Stimulated activated CD4-positive, alpha-beta T cell treated with anti-CD3 and anti-CD28 coated beads, Interleukin-15, amount 100 ng/mL, for 1 hour (primary cell): ENCODE measurements around the gene ARSA.

Source experiments
- DNase-seq, 2 donors: peaks; one replicate each; pipeline ENCODE4 v3.0.0-alpha.2; 2020; ENCODE audit warnings: low read depth in 1 of 2, low spot score in 1 of 2

The ARSA gene

DNA sequence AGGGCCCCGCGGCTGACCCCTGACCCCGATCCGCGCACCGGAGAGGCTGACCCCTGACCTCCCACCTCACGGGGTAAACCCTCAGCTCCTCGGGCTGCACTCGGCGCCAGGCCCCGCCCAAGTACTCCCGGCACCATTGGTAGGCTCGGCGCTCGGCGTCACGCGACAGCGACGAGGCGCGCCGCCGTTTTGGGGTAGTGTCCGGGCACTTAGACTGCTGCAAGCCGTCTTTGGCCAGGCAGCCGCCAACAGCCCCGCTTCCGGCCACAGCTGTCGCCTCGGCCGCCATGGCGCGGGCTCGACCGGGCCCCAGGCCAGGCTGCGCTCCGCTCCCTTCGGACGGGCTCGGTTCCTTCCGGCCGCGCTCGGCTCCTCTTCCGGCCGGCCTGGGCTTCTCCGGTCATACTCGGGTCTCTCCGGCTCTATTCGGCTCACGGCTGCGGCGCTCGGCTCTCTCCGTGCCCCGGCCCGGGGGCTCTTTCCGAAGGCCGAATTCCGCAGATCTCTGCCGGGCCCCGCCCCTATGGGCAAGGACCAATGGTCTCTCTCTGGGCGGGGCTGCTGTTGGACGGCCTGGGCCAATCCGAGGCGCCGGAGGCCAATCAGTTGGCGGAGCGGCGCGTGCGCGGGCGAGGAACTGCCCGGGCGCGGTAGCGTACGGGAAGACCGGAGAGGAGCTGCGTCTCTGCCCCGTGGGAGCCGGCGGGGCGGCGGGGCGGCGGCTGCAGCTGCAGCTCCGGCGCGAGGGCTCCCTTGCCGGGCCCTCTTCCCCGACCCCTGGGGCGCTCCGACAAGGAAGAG, 45.3 kb downstream of the ARSA start, which contains the start of gene CHKB:
Gene CHKB (minus strand): TSS at position 357 of the 801 bp plus-strand sequence. CDS start 68 bp downstream, at position 289.
- peak; percentile 97 for DNase-seq

DNA sequence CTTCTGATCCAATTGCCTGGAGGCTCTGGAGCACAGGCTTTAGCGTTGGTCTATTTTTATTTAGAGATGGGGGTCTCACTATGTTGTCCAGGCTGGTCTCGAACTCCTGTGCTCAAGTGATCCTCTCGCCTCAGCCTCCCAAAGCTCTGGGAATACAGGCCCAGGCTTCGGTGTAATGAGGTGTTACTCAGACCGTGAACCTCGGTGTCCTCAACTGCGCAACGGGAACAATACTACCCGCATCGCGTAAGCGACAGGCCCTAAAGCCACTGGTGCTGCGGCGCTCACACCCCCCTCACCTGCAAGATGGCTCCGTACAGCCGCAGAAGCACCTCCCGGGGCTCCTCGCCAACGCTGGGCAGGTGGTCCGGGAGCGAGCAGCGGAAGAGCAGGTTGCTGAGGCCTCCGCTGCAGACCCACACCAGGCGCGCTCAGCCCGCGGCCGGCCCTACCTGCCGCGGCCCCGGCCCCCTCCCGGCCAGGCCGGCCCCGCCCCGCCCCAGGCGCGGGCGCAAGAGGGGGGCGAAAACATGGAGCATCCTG, 45.9 kb downstream of the ARSA start:
- no peak for DNase-seq

DNA sequence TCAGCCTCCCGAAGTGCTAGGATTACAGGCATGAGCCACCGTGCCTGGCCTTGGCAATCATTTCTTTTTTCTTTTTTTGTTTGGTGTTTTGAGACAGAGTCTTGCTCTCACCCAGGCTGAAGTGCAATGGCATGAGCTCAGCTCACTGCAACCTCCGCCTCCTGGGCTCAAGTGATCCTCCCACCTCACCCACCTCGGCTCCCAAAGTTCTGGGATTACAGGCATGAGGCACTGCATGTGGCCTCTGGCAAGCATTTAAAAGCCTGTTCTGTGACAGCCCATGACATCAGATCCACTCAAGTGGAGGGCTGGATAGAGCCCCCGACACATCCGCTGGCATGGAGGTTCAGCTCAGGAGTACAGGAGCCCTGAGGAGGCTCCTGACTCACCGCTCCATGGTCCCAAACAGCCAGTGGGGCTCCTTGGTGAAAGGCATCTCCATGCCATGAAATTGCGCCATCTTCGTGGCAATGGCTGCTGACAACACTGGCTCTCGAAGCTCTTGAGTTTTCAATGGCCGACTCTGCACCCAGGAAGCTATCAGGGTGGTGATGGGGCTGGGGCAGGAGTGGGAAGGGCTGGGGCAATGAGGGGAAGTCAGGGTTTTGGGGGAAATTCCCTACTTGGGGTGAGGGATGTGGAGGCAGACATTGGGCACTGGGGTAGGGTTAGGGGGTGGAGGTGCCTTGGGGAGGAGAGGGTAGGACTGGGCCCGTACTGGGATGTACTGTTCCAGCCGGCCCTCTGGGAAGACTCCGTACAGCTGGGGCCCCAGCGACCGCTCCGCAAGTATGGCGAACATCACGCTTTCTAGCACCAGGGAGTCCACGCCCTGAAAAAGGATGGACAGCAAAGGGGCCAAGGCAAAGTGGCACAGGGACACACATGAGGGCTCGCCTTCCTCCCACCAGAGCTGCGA, 46.7 kb downstream of the ARSA start:
- DNase-seq: no peak

DNA sequence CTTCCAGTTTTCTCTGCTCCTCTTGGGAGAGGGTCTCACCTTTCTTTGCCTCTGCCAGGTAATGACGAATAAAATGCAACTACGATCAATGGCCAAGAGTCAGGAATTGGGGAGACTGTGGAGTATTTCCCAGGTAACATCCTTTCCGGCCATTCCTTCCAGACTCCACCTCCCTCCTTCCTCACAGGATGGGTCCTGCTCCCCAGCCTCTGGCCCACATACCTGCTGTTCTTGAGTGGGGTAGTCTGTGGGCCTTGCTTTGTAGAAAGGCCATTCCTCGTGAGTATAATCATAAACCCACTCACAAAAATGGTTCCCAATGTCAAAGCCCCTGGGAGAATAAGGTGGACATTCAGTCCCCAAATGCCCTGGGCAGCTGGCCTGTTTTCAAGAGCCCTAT, 48.2 kb downstream of the ARSA start:
- DNase-seq: no peak

DNA sequence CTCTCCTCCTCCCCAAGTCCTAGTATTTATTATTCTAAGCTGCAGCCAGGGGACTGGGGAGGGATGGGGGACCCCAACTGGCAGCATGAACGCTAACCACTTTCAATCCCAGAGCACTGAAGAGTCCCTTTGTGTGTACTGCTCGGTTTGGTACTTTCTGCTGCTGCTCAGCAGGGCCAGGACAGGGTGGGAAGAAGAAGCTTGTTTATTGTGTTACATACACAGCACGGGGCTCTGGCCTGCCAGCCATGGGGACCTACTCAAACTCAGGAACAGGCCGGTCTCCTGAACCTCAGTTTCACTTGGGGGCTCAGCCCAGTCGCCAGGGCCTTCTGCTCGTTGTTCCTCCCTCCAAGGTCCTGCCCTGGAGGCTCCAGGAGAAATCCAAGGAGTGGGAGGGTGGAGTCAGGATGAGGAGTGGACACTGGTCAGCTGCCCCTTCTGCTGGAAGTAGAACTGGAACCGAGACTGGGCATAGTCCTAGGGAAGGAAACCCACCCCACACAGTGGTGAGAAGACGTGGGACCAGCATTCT, 49.1 kb downstream of the ARSA start:
- DNase-seq: no peak

DNA sequence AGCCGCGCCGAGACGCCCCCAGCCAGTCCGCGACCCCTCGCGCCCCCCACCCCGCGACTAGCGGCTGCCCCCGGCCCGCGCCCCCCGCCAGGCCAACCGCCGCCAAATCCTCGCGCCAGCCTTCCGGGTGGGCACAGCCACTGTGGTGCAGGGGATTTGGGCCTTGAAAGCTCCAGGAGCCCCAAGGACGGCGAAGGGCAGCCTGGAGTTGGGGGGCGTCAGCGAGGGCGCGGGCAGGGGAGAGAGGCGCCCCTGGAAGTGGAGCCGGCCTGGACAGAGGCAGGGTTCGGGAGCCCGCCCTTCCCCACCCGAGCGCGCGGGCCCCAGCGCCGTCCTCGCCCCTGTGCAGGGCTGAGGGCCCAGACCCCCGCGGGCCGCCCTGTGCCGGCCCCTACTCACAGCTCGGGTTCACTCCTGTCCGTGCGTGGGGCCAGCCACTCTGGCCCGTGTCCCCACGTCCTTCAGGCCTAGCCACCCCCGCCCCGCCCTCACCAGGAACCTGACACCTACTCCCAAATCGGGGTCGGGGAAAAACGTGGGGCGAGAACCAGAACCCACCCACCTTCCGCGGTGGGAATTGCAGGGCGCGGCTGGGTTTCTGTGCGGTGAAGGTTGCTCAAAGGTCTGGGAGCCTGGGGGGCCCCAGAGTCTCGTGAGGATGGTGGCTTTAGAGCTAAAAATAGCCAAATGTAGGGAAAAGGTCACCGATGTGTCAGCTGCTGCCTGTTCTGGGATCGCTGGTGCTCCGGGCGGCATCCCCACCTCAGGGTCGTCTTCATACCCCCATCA, 49.8 kb downstream of the ARSA start, which contains the start of gene CPT1B:
Gene CPT1B (minus strand): TSS at position 441 of the 789 bp plus-strand sequence. CDS start 512 bp downstream, outside the sequence.
- DNase-seq: no peak

DNA sequence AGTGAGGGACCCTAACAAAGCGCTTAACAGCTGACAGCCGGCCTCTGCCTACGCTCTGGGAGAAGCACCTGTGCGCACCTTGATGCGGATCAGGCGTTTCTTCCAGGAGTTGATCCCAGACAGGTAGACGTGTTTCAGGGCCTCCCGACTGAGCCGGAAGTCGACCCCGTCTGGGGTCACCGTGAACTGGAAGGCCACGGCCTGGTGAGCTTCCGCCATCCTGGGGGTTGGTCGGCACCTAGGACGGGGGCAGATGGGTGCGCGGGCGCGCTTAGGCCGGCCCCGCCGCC, 50.3 kb downstream of the ARSA start:
- no peak for DNase-seq

DNA sequence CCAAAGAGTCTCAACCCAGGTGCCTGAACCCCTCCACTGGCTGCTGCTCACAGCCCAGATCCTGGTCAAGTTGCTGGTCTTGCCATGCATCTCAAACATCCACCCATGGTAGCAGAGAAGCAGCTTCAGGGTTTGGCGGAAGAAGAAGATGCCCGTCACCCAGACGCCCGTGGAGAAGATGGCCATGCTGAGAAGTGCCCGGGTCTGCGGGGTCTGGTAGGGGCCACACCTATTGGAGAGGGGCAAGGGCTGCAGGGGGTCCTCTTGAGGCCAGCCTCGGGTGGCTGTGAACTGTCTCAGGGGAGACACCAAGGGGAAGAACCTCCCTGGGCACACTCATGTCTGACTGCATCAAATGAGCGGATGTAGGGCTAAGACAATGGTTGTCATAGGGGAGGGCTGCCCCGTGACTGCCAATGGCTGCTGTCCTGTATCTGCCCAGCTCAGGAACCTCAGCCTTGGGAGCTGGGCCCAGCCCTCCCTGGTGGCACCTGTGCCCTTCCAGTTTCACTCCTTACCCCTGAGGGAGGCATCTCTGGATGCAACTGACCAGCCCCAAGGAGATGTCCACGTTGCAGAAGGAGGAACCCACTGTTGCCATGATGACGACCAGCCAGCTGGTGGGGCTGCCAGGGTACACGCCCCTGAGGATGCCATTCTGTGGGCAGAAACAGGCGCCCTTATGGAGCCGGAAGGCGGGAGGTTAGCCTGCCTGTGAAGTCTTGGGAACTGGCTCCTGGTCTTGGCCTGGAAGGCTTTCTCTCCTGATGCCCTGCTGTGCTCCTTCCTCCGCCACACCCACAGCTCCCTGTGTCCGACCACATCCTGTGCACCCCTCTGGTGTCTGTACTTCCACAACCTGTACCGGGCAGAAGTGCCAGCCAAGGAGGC, 50.9 kb downstream of the ARSA start:
- DNase-seq: no peak

DNA sequence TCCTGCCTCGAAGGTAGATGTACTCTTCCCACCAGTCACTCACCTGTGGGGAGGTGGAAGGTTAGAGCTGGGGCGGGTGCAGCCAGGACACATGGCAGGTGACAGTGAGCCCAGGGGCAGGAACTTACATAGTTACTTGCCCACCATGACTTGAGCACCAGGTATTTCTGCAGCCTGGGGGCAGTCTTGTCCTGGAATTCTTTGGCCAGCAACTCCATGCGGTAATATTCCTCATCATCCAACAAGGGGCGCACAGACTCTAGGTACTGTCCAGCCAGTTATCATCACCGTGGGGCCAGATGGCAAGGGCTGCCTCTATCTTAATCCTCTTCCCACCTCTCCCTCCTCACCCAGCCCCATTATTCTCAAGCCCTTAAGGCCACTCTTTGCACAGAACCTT, 51.9 kb downstream of the ARSA start:
- no peak for DNase-seq

DNA sequence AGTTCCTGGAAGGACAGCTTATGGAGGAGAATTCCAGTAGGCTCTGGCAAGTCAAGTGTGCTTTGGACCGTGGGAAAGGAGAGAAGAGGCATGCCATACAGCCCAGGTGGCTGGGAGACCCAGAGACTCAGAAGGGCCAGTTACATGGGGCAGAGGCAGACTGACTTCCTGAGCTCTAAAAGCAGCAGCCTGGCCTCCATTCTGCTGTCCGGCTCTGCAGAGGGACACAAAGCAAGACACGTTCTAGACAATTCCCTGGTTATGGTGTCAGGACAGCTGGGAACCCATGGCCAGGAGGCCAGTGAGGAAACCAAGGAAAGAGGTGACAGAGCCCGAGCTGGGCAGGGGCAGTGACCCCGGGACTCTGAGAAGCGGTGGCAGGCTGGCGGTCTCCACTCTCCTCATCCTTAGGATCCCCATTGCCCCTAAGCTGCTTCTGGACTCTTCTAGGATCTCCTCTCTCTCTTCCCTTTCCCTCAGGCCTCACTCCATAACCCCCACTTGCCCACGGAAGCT, 52.5 kb downstream of the ARSA start:
- no peak for DNase-seq
